Activated CD8-positive, alpha-beta memory T cell treated with anti-CD3 and anti-CD28 coated beads, Interleukin-2, amount 50 U/mL, for 1 hour (primary cell): Measurements from ENCODE around the gene PBRM1.

Source experiments
- DNase-seq: peaks from one replicate; pipeline ENCODE4 v3.0.0-alpha.2; 2020; ENCODE audit errors: extremely low read depth

The PBRM1 gene

DNA sequence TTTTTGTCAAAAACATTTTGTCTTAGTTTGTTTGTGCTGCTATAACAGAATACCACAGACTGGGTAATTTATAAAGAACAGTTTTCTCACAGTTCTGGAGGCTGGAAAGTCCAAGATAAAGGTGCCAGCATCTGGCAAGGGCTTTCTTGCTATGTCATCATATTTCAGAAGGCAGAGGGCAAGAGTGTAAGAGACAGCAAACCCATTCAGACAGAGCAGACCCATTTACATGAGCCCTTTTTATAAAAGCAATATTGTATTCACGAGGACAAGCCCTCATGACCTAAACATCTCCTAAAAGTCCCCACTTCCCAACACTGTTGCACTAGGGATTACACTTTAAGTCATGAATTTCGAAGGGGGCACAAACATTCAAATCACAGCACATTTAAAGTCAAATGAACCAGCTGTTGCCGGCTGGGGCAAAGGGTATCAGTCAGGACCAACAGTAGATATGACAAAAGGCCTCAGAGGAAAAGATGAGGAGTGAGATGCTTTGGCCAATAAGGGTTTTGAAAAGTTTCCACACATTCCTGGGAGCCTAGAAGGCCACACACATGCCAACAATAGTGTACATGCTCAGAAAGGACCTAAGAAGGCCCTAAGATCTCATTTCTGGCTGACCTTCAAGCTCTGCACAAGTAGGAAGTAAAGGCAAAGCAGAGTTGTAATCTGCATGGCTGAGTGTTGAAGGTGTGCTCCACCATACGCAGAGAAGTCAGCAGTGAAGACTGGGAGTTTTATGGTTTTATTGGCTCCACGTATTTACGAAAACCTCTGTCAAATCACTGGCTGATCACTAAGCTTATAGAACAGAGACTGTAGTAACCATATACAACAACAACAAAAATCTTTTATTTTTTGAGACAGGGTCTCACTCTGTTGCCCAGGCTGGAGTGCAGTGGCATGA, 111.4 kb downstream of the PBRM1 start:
- DNase-seq = no peak

DNA sequence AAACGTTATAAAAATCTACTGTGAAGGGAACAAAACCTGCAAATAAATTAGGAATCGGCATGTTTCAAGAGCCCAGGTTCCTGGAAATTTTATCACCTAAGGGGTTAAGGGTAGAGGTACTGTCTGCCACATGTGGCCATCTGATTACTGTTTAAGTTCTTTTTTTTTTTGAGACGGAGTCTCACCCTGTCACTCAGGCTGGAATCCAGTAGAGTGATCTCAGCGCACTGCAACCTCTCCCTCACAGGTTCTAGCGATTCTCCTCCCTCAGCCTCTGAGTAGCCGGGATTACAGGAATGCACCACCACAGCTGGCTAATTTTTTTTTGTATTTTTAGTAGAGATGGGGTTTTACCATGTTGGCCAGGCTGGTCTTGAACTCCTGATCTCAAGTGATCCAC, 113.5 kb downstream of the PBRM1 start:
- no peak for DNase-seq

DNA sequence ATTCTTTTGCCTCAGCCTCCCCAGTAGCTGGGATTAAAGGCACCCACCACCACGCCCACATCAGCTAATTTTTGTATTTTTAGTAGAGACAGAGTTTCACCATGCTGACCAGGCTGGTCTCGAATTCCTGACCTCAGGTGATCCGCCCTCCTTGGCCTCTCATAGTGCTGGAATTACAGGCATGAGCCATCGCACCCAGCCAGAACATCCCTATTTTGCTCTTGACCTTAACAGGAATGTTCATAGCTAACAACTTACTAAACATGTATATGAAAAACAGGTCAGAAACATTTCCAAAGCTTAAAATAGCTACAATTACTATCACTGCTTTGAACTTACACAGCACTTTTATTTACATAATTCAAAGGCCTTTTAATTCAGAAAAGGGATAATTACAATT, 115.6 kb downstream of the PBRM1 start:
- DNase-seq = no peak

DNA sequence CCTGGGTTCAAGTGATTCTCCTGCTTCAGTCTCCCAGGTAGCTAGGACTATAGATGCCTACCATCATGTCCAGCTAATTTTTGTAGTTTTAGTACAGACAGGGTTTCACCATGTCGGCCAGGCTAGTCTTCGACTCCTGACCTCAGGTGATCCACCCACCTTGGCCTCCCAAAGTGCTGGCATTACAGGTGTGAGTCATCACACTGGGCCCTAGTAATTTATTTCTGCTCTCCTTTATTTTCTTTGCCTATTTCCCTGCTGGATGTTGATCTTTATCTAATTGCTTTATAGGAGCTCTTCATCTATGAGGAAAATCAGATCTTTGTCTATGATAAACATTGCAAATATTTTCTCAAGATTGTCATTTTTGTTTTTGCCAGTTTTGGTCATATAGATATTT, 117.6 kb downstream of the PBRM1 start:
- no peak for DNase-seq

DNA sequence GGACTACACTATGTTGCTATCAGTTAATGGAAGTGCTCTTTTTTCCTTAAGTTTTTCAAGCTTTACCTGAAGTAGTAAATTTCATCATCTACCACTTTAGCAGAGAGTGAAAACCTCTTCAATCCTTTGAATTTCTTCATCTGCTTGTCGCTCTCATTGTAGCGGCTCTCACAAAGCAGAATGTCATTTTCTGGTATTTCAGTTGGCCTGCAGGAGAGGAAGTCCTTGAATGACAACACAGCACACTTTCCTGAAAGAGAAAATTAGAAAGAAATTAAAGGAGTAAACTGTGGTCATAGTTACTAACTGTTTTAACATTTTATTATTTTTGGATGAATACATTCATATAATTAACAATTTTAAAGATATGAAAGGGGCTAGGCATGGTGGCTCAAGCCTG, 121.7 kb downstream of the PBRM1 start:
- no peak for DNase-seq

DNA sequence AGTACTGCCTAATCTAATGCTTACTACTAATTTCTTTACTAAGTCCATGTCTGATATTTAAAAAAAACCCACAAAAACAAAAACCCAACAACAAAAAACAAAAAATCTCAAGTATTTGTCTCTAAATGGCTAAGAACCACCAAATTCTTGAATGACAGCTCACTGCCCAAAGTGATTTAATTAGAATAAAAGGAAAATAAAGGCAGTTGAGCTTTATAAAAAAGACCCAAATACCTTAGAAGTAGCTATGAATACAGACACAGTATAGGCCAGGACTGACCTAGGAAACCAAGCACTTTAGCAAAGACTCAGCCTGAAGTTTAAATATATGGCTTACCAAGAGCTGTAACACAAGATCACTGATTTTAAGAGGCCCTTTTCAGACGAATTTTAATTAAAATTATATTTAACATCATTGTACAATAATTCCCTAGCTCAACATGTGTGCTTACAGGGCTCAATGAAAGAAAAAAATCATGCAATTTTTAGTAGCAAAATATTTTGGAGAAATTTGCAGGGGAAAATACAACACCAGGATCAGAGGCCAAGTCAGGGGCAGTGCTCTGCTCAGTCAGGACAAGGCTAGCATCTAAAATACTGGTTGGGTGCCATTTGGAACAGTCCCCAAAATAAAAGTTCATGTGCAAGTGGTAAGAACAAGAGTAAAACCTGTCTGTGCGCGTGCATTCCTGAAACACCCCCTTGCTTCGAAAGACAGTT, 124.5 kb downstream of the PBRM1 start:
- DNase-seq = no peak

DNA sequence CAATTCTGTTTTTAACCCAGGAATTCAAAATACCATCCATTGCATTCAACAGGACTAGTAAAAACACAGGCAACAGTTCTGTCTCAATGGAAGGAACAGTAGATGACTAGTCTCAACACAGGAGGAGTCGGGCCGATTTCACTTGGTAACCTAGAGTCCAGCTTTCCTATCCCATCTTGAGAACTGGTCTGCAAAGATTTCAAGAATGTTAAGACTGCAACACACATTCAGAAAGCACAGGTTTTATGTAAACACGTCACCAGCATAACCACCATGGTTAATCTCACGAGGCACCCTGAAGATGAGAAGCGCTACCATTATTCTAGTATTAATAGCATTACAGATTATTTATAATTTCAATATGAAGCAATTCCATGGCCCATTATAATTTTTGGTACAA, 127.3 kb downstream of the PBRM1 start:
- no peak for DNase-seq

DNA sequence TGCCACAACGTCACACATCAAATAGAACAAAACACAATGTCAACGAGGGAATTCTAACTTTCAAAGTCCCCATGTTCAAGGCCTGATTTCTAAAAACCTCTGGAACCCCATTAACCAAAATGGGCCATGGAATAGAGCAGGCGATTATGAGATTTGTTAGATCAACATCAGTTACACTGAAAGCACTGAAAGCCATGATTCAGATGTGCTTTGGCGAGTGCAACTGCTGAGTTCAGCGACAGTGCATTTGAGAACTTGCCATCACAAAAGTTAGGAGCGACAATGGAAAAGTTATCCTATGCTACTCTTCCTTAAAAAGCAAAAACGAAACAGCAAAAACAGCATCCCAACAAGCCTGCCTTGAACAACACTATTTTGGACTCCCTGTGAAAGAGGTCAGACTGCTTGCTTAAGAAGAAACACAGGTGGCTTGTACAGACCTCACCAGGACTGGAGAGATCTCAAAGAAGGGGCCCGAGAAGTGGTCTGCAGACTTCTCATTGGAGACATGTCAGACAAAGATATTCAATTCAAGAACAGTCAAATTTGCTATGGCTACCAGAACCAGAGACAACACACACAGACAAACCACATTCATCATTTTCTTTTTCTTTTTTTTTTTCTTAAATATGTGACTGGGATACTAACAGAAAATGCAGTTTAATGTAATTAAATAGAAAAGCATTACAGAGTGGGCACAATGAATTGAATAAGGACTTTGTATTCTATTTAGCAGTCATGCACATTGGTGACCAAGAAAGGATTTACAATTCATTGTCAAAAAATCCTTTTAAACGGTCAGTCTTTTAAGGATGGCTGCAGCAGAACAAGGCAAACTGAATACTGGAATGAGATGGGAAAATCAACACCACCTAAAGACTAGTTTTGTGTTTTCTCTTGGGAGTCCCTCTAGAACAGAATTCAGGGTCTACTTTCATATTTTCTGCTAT, 128.4 kb downstream of the PBRM1 start:
- no peak for DNase-seq

DNA sequence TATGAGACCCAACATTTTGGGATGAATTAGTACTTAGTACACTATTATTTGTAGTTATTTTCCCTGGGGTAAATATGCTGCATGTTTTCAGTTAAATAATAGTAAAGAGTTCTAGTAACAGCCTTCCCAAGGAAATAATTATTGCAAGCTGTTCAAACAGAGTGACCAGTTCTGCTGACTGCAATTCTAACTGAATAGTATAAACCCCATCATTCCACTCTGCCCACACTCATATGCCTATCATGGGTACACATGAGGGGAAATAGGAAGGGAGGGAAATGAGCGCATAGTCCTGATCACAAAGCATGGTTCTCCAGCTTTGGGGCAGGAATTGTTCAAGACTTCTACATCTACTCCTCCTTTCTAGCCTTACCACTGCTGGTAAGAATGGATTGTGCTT, 130.7 kb downstream of the PBRM1 start:
- DNase-seq = no peak

DNA sequence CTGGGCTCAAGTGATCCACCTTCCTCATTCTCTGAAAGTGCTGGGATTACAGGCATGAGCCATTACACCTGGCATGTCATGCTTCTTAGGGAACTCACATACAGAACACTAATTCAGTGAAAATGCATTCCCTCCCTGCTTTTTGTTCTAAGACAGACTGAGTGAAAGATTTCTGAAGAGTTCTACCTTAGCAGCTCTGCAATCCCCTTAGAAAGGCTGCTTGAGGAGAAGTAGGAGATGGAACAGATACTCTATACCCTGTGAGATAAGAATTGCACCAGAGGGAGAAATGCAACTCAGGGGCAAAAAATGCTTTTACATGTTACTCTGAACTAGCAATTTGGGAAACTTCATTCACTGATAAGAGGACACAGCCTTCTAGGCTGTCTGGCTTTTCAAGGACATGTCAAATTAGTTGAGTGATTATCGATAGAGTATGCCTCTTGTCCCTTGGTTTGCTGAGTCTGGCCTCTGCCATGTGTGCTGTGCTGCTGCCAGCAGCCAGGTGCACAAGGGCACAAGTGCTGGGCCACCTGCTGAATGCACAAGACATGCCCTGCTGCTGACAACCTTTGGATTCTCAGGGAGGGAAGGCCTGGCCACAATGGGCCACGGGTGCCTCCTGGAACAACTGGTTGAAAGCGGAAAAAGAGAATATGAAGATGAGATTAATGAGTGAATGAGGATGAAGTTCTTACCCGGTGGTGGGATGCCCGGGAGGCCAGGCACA, 131.5 kb downstream of the PBRM1 start:
- no peak for DNase-seq

DNA sequence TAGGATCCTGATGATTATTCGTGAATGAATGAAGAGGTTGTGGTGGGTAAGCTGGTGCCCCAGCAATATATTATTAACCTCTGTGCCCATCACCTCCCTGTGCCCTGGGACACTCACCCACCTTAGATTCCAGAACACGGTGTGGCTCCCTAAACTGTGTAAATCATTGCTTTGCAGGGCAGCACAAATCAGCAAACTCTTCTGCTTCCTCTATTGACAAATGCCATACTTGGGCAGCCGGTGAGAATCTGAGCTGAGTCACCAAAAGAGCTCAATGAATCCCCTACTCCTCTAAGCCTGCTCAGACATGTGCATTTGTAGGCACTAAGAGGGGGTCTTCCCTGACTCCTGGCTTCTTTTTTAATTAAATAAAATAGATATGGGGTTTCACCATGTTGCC, 133.6 kb downstream of the PBRM1 start:
- no peak for DNase-seq

DNA sequence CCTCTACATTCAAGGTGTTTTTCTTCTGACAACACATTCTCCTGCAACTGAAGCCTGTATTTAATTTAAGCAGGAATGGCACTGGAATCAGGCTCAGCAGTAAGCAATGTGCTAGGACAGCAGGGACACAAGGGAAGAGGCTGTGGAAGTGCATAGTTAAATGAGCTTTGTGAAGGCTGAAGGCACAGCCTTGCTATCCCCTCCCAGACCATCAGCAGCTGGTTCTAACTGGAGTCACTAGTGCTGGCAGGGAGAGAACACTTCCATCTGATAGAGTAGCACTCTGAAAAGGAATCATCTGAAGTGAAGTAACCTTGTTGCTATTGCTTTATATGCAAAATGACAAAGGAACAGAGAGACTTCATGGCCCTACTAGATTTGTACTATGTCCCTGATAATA, 134.6 kb downstream of the PBRM1 start:
- no peak for DNase-seq

DNA sequence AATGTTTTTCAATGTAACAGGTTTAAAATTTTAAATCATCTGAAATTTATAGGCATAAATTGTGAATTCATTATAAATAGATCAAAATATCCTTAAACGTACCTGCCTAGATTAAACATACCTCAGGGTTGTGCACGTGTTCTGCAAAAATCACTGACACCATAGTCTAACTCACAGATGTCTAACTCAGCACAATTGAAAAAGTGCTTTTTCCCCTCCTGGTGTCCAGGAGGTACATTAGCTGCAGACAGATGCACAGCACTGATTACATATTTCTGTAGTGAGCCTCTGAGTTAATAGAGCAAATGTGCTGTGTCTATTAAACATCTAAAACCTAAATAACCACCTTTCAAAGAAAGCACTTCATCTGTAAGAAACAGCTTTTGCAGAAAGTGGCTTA, 138.6 kb downstream of the PBRM1 start:
- no peak for DNase-seq

DNA sequence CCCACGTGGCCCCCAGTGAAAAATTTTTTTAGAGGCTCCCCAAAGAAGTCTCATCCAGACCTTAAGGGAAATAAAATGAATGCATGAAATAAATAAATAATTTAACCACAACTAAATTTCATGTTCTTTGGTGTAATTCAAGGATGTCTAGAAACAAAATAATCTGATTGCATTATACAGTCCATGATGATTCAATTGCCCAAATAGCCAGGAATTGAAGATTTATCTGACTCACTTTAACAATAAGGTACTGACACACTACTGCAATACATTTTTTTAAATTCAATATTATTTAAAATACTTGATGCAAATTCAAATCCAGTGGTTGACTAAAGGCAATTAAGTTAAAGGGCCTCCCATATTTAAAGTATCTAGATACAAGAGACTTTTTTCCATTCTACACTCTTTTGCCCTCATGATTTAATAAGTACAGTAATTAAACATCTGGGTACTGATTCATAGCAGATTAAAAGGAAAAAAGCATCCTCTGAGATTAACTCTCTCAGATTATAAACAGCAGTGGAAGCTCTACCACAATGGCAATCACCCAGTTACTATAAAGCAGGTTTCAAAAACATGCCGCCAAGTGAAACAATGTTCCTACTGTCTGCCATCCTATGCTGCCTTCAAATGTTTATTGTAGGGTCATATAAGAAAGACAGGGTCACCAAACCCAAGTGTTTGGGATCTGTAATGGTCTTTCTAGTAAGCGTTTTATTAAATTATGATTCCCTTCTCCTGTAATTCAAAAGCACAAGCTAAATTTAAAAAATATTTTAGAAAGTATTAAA, 139.4 kb downstream of the PBRM1 start:
- no peak for DNase-seq

DNA sequence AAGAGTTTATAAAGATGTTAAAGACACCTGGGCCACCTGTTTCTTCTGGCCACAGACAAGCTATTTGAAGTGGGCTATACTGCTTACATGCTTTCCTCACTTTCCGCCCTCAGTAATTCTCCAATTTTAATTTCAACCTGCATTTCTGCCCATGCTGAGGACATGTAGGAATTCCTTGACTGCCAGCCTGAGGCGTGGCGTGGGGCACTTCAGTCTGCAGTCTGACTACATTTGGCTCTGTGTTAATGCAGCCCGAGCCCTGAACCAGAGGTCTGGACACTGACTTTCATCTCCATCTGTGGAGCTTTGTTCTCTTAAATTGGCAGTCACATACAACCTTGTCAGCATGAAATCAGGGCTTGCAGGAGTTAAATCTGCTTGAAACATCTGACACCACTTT, 140.8 kb downstream of the PBRM1 start:
- DNase-seq = no peak

DNA sequence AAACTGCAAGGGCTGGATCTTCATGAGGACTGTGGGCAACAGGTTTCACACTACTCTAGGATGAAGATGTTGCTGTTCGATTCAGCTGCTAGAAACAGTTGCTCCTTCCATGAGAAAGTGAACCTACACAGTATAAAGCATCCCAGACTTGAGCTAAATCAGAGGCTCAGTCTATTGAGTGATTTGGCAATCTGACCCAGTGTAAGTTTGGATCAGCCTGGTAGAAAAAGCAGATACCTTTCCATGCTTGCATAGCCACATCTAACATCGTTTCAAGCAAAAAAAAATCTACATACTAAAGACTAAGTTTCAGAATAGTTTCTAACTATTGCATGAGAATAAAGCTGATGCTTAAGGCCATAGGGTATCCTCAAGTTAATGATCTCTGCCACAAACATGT, 144.7 kb downstream of the PBRM1 start:
- no peak for DNase-seq

DNA sequence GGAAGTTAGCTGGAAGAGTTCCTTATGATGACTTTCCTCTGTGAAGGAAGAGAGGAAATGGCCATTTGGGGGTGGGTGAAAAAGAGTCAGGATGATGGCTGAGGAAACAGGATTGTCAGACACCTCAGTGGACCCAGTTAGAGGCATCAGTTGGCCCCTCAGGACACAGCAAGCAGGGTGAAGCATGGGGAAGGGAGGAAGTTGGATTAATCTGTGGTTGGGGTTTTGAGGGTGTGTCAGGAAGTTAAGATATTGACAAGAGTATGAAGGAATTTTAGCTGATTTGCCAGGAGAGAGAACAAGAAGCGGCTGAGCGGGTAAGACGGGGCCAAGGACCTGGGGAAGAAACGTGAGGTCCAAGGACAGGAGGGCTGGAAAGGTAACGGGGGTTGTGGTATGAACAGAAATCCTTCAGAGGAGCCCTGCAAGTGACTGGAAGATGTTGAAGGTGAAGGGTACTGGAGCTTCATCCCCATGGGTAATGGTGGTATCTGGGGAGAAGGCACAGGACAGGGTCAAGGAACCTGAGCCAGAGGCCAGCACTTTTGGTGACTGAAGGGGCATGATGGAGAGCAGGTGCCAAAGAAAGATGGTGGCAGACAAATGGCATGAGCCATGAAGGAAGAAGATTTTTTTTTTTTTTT, 146.6 kb downstream of the PBRM1 start:
- no peak for DNase-seq

DNA sequence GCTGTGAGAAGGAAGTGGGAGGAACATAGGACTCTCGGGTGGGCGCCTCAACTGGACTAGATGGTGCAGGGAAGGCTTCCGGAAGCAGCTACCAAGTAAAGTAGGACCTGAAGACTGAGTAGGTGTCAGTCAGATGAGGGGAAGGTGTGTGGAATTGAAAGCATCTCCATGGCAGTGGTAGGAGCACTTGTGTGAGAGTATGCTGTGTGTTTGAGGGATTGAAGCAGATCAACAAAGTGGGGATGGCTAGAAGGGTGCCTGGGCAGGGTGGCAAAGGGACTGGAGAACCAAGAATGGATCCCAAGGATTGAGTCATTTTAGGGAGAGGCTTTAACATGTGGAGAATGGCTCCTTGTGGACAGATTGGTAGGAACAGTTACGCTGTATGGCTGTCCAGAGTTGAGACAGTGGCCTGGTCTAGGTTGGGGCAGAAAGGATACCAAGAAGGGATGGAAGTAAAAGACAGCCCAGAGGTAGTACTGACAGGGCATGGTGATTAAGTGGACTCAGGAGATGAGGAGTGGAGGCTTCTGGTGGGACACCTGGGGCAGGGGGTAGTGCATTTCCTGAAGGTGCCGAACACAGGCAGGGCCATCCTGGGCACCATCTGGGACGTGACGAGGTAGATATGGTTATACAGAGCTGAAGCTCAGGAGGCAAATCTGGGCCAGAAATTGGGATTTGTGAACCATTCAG, 147.8 kb downstream of the PBRM1 start:
- no peak for DNase-seq

DNA sequence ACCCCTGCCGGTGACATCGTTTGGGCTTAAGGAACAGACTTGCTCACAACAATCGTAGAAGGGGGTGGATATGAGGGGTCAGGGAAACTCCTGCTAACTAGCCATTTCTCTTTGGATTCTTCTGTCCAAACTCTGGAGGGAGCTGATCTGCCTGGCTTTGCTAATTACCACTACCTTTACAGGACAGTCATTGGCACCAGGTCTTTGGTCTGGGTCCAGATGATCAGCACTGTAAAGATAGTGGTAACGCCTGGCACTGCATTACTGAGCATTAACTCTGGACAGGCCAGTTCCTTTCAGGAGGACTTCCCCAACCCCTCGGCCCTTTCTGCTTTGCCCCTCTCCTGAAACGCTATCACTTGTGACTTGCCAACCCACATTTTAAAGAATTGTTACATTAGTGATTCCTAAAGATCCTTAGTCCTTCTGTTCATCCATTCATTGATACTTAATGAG, 148.5 kb downstream of the PBRM1 start:
- no peak for DNase-seq
